HepG2 (cell line): ENCODE results near the gene HLCS. TPM values are rescaled to one million over a fixed set of nuclear protein-coding genes. Genes with fewer than 3 reads are reported as not detected.

Experiments
- ATAC-seq: fragments of 200-7000 bp; cut with Tn5 transposase; 3 replicates; pipeline ENCODE4 v1.9.1; 2020; ENCODE audit warnings: mild to moderate bottlenecking, moderate library complexity
- BruUV-seq: library from RNA; stranded (reverse); fragments of 400-500 nt; replicated peaks from 2 replicates; lab custom pipeline; 2021; lab: Mats Ljungman, UMichigan
- CTCF ChIA-PET: fragments of 300-600 bp; formaldehyde crosslinking; extraction: SDS; loops from one replicate; lab custom pipeline; 2021; ENCODE audit warnings: low total read pairs, inconsistent platforms, low intra/inter-chr PET ratio; lab: Yijun Ruan, JAX
- POLR2A ChIA-PET: fragments of 350-600 bp; sonication (Branson Sonifier 250); formaldehyde crosslinking; loops from one replicate; lab custom pipeline; 2020; ENCODE audit warnings: antibody characterized with exemption, inconsistent platforms; lab: Yijun Ruan, JAX
- DNase-seq: peaks from one replicate; pipeline ENCODE4 v3.0.0-alpha.2; 2015; ENCODE audit warnings: low spot score
- FAIRE-seq: peaks from 3 replicates; lab custom pipeline; 2011; peaks lifted over from hg19 to GRCh38; lab: Jason Lieb, UNC
- H2AFZ ChIP-seq: one replicate; pipeline ENCODE4 v1.6.1; 2011; ENCODE audit warnings: low read length, inconsistent platforms
- H3K27ac ChIP-seq: fragments of 300-600 bp; 3 replicates; pipeline ENCODE4 v1.8.0; 2011; ENCODE audit warnings: mixed run types, mild to moderate bottlenecking, mixed read lengths, low read length, inconsistent platforms; ENCODE audit not compliant: insufficient read depth; ENCODE audit errors: extremely low read length
- H3K27me3 ChIP-seq, 2 experiments: fragments of 200-600 bp in 1 of 2; 2 replicates in 1 of 2; 3 replicates in 1 of 2; pipeline versions ENCODE4 v1.6.0 to v1.8.0; 2011; ENCODE audit warnings: low read length in 2 of 2, mild to moderate bottlenecking in 2 of 2, moderate library complexity in 2 of 2, inconsistent platforms in 1 of 2; ENCODE audit not compliant: insufficient read depth in 2 of 2, control insufficient read depth in 1 of 2
- H3K36me3 ChIP-seq, 2 experiments: fragments of 200-600 bp in 1 of 2; replicated peaks in 1 of 2; 2 replicates in 1 of 2; 3 replicates in 1 of 2; pipeline versions ENCODE4 v1.5.1 to v1.8.0; 2011; ENCODE audit warnings: low read length in 2 of 2, inconsistent platforms in 1 of 2; ENCODE audit not compliant: insufficient read depth in 2 of 2, control insufficient read depth in 1 of 2
- H3K4me1 ChIP-seq: 2 replicates; pipeline ENCODE4 v1.5.1; 2012; ENCODE audit warnings: low read length, inconsistent platforms; ENCODE audit not compliant: insufficient read depth
- H3K4me2 ChIP-seq: 2 replicates; pipeline ENCODE4 v1.6.0; 2011; ENCODE audit warnings: low read depth, low read length, inconsistent platforms
- H3K4me3 ChIP-seq, 3 experiments: fragments of 200-600 bp in 1 of 3; sonication (generic), shearing (Covaris generic) in 1 of 3; replicated peaks in 1 of 3; 2 replicates each; pipeline ENCODE4 v1.5.1; 2011 to 2016; ENCODE audit warnings: low read length in 3 of 3, inconsistent platforms in 2 of 3, low read depth in 2 of 3, mild to moderate bottlenecking in 2 of 3, control low read depth in 1 of 3, mixed read lengths in 1 of 3; ENCODE audit not compliant: insufficient read depth in 1 of 3
- H3K79me2 ChIP-seq: one replicate; pipeline ENCODE4 v1.6.1; 2011; ENCODE audit warnings: low read length, inconsistent platforms; ENCODE audit not compliant: insufficient read depth
- H3K9ac ChIP-seq: 2 replicates; pipeline ENCODE4 v1.6.0; 2011; ENCODE audit warnings: mild to moderate bottlenecking, low read depth, low read length, inconsistent platforms; ENCODE audit not compliant: insufficient read depth
- H3K9me3 ChIP-seq: 2 replicates; pipeline ENCODE4 v1.5.1; 2012; ENCODE audit warnings: mild to moderate bottlenecking, low read length
- H4K20me1 ChIP-seq: 2 replicates; pipeline ENCODE4 v1.6.0; 2011; ENCODE audit warnings: inconsistent platforms, mild to moderate bottlenecking, low read length, moderate library complexity; ENCODE audit not compliant: insufficient read depth
- CBX1 ChIP-seq: IDR thresholded peaks from one replicate; pipeline ENCODE4 v1.6.1; 2016; ENCODE audit warnings: antibody characterized with exemption, low read depth
- POLR2G ChIP-seq: fragments of 200-400 bp; formaldehyde crosslinking; IDR thresholded peaks from 2 replicates; pipeline ENCODE4 v1.6.1; 2018; ENCODE audit warnings: mild to moderate bottlenecking, low read depth, low read length, moderate library complexity
- SUZ12 ChIP-seq: fragments of 150-350 bp; IDR thresholded peaks from 2 replicates; pipeline ENCODE4 v1.6.1; 2014; ENCODE audit warnings: low read depth, low read length
- TRIM22 ChIP-seq: fragments of 450-650 bp; IDR thresholded peaks from 2 replicates; pipeline ENCODE4 v1.6.1; 2017
- ZBTB34 ChIP-seq: sonication (generic); formaldehyde crosslinking; IDR thresholded peaks from 2 replicates; pipeline ENCODE4 v1.8.0; 2022; ENCODE audit warnings: mild to moderate bottlenecking, missing genetic modification reagents
- ZNF513 ChIP-seq: sonication (generic); formaldehyde crosslinking; conservative IDR thresholded peaks from 2 replicates; pipeline ENCODE4 v1.5.0; 2020; ENCODE audit warnings: missing genetic modification reagents
- ZSCAN30 ChIP-seq: sonication (generic); formaldehyde crosslinking; IDR thresholded peaks from 2 replicates; pipeline ENCODE4 v1.5.0; 2020; ENCODE audit warnings: mild to moderate bottlenecking, missing genetic modification reagents
- WGBS: methylation state at CpG from one replicate; pipeline ENCODE4 v1.1.6; 2017; ENCODE audit warnings: low lambda C conversion rate; 5-methylcytosine and 5-hydroxymethylcytosine counted together
- in situ Hi-C: cut with HindIII; loops from 2 replicates; pipeline ENCODE4 v1.10.0; 2017; ENCODE audit warnings: low pct_unique_long_range_greater_than_20kb; ENCODE audit not compliant: extremely low pct_ligation_motif_present
- intact Hi-C: fragments of 100-400 bp; cut with micrococcal nuclease; formaldehyde crosslinking; loops from one replicate; pipeline ENCODE4 v1.10.0; 2022; ENCODE audit not compliant: unreplicated experiment
- polyA plus RNA-seq, 8 experiments: library from polyadenylated mRNA; depleted of rRNA in 3 of 8; stranded (reverse) in 7 of 8; unstranded in 1 of 8; fragments of >200 nt; fragmentation: Illumina TruSeq in 4 of 8; extraction: Trizol in 4 of 8; gene quantifications; 2 replicates each; pipeline versions ENCODE4 v1.2.1 to v1.2.3, GENCODE V29; 2011 to 2016; ENCODE audit warnings: low read depth in 4 of 8, missing spikeins in 1 of 8, mixed read lengths in 1 of 8; ENCODE audit not compliant: insufficient read depth in 1 of 8
- total RNA-seq, 5 experiments: library from RNA; depleted of rRNA; stranded (reverse); fragments of >200 nt; fragmentation: Illumina TruSeq; extraction: Trizol; gene quantifications; 2 replicates each; pipeline ENCODE4 v1.2.3, GENCODE V29; 2016; ENCODE audit warnings: low read depth in 1 of 5

The HLCS gene
- total and polyA plus RNA-seq, 2 of the 13 experiments (the other 11 are each of a cell fraction or from before 2014, with no cell fraction given), result 7.9 to 12.3 TPM

GRCh38 chr21:36730291-36731281, 235.9 kb downstream of the HLCS start (continued):
- TF ChIP-seq TRIM22, result no peak
- no peak for TF ChIP-seq ZSCAN30 (CRISPR knock-in tag)
- TF ChIP-seq CBX1, result no peak
- no peak for TF ChIP-seq POLR2G

GRCh38 chr21:36729310-36729970, 237.0 kb downstream of the HLCS start:
- FAIRE-seq (no peak), ATAC-seq (no peak)
- Histone ChIP-seq H3K9me3 (no peaks in the 10 kb centered on the region), H2AFZ (no peak overlapping the region), H3K4me1 (peaks cover 48% of the 10 kb centered on the region), H4K20me1 (no peaks in the 10 kb centered on the region), H3K9ac (no peak overlapping the region), H3K4me3 (no peak overlapping the region), H3K36me3 (no peaks in the 10 kb centered on the region), H3K79me2 (no peaks in the 10 kb centered on the region), H3K27ac (no peak overlapping the region)
- no TSS peak for BruUV-seq
- in situ Hi-C loops (no loop called here), intact Hi-C loops (no loop called here)
- 96% methylated on average over 18 of the region's 18 CpGs for WGBS
- TF ChIP-seq SUZ12 (no peak), ZBTB34 (no peak), ZNF513 (CRISPR knock-in tag) (no peak)
- TF ChIP-seq, all 625 proteins: peak for 0
- ChIA-PET POLR2A (no interaction called here), CTCF (no interaction called here)
- Histone ChIP-seq H3K4me2 (no peak overlapping the region), H3K27me3 (no peaks in the 10 kb centered on the region; a peak in 2 of 5 replicates)
- DNase-seq, result no peak
